GM18873 (cell line): ENCODE data around the gene GPX5.

Experiments
- ATAC-seq: cut with Tn5 transposase; IDR thresholded peaks from one replicate; pipeline ENCODE4 v1.9.1; 2021; ENCODE audit warnings: mild to moderate bottlenecking, moderate library complexity, moderate number of reproducible peaks; ENCODE audit not compliant: unreplicated experiment, low FRiP score

GPX5 gene

GRCh38 chr6:28553384-28553985 is 27.8 kb downstream of the GPX5 start:
- no peak for ATAC-seq

DNA sequence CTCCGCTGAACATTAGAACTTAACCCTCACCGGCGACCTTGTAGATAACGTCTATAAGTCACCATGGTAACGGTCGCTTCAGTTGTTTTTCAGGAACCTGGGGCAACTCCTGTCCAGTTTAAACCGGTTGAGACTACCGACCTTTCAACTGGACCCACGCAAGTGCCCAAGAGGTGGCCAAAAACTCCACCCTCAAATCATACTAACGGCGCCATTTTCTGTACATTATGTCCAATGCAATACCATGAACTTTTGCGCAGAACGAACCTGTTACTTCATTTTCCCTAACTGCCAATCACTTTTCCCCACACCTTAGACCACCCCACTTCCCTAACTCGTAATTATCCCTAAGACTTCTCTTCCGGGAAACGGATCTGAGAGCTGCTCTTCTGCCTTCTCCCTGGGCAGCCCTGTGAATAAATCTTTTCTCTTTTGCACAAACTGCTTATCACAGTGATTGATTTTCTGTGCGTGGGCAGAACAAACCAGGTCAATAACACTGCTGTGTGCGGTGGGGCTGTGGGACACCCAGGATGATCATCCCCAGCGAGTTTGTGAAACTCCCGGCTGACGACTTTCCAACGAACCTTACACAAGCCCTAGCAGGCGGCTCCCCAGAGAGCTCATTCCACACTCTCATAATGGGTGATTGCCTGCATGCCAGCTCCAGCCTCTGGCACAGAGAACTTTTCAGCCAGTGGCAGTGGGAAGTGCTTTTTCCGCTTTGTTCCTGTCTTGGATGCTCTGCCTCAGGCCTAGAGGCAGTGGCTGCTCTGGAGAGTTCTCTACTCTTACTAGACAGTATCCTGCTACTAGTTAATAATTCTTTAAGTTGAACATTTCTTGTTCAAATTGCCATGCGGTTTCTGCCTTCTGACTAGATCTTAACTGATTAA is 28.6 kb downstream of the GPX5 start:
- no peak for ATAC-seq

- no peak for ATAC-seq
Measured at GRCh38 chr6:28555136-28555535, 29.5 kb downstream of the GPX5 start.

GRCh38 chr6:28558629-28559028 is 32.9 kb downstream of the GPX5 start:
- no peak for ATAC-seq

GRCh38 chr6:28563430-28564095 is 37.9 kb downstream of the GPX5 start:
- ATAC-seq = no peak

DNA sequence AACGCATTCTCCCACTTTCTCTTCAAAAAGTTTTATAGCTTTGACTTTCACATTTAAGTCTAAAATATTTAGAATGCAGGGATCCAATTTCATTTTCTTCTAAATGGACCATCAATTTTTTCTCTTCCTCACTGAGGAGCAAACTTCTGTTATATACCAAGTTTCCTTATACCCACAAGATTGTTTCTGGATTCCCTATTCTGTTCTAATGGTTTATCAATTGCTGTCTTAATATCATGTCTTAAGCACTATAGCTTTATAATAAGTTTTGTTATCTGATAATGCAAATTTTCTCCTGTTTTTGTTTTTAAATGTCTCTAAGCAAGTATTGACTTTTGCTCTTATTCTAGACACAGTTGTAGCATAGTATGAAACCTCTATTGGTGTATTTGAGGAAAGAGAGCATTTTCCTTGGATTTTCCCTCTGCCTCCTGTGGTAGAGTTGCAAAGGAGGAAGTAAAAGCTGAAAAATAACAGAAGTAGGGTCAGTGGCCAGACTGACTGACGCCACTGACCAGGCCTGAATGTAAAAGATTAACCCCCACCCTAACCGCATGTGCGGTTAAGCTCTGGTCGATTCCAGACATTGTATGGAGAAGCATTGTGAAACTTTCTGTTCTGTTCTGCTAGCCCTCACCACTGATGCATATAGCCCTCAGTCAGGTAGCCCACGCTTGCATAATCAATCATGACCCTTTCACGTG is 40.3 kb downstream of the GPX5 start:
- ATAC-seq = no peak

DNA sequence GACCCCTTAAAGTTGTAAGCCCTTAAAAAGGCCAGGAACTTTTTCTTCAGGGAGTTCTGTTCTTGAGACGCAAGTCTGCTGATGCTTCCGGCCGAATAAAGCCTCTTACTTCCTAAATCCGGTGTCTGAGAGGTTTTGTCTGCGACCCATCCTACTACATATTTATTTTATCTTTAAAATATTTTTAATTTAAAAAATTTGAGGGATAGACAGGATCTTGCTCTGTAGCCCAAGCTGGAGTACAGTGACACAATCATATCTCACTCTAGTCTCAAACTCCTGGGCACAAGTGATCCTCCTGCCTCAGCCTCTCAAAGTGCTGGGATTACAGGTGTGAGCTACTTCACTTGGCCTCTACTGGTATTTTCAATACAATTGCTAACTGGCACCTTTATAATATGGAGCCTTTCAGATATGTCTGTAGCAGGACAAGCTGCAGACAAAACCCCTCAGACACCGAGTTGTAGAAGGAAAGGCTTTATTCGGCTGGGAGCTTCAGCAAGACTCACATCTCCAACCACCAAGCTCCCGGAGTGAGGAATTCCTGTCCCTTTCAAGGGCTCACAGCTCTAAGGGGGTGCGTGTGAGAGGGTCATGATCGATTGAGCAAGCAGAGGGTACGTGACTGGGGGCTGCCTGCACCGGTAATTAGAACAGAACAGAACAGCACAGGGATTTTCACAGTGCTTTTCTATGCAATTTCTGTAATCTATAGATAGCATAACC is 41.0 kb downstream of the GPX5 start:
- no peak for ATAC-seq

DNA sequence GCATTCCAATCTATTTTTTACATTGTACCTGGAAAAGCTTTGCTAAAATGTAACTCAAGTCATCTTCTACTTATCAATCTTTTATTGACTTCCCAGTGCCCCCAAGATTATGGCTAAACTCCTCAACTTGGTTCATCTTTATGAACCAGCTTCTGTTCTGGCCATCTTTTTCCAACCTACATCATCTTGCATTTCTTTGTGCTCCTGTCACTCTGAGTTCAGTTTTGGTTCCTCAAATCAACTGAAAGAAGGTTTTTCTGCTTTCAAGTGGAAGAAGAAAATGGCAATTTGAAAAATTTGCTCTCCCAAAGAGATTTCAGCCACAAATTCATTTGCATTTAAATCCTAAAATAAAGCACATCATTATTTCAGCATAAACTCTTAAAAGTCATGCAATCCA is 41.8 kb downstream of the GPX5 start:
- ATAC-seq = no peak

GRCh38 chr6:28568515-28569108 is 42.9 kb downstream of the GPX5 start:
- ATAC-seq = no peak

GRCh38 chr6:28569748-28570147 is 44.1 kb downstream of the GPX5 start:
- ATAC-seq = no peak

- ATAC-seq = no peak
Measured at GRCh38 chr6:28580475-28580874, 54.8 kb downstream of the GPX5 start.

GRCh38 chr6:28583463-28583862 is 57.8 kb downstream of the GPX5 start:
- ATAC-seq = no peak
